ENCODE results near the gene GNG7.
"Not testable (repeated sequence)": the region's sequence is repeated elsewhere in the genome, so short reads cannot be mapped to it uniquely, and the experiment has no call there.

Gene GNG7

DNA sequence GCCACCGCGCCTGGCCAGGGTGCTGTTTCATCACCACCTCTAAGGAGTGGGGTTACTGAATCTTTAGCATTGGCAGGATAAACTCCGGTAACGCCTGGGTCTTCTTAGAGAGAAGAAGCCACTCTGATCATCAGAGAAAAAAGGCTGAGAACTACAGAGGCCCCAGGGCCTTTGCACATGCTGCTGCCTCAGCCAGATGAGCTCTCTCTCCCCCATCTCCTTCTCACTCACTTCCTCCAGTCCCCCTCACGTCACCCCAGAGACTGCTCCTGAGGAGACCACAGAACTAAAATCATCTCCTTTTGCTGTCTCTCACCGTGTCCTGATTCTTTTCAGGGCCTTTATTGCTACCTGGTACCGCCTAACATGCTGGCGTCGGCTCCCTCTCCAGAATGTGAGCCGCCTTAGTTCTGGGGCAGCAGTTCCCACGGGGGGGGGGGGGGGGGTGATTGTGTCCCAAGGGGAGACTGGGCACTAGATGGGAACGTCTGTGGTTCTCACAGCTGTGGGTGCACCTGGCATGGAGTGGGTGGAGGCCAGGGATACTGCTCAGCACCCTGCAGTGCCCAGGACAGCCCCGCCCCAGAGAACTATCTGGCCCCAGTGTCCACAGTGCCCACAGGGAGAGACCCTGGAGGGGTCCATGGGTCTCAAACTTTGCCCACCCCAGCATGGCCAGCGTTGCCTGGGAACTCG is 23.8 kb upstream of the GNG7 start:
- DNase-seq, result no peak

DNA sequence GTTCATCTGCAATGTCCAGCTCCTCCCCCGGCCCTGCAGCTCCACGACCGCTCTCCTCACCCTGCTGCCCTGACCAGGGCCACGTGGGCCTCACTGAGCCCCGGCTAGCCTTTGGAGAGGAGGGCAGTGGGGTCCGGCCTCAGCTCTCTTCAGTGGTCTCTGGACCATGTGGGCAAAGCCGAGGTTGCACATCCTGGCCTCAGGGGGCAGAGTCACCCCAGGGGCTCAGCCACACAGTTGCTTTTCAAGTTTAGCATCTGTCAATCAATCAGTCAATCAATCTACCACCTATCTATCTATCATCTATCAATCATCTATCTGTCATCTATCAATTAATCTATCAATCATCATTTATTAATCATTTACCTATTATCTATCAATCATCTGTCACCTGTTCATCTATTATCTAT is 21.7 kb upstream of the GNG7 start:
- DNase-seq, result no peak

DNA sequence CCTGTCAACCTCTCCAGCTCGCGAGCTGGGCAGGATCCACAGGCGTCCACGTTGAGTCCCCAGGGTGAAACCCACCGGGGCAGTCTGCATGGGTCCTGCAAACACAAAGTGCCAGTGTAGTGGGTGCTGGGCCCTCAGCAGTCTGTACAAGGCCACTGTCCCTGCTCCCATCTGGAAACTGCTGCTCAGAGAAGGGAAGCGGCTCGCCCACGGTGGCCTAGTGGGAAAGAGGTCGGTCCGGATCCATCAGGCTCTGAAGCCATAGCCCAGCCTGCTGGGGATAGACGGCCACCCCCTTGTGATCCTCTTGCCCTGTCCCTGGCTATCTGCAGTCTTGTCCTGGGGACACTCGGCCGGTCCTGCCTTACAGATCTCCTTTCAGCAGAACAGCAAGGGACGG is 21.3 kb upstream of the GNG7 start:
- no peak for DNase-seq

DNA sequence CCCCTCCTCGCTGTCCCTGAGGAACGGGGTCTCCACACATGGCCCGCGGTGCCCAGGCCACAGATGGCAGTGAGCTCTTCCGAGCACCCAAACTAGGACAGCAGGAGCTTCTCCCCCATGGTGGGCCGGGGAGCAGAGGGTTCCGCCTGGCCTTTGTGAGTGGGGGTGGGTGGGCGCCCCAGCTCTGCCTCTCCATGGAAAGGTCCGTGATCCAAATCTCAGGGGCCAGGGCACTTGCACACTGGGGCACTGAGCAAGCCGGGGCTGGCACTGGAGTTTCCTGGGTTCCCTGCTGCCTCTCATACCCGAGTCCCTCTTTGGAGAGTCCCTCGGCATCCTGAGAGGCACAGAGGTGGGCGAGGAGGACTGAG is 20.8 kb upstream of the GNG7 start:
- DNase-seq, result no peak

DNA sequence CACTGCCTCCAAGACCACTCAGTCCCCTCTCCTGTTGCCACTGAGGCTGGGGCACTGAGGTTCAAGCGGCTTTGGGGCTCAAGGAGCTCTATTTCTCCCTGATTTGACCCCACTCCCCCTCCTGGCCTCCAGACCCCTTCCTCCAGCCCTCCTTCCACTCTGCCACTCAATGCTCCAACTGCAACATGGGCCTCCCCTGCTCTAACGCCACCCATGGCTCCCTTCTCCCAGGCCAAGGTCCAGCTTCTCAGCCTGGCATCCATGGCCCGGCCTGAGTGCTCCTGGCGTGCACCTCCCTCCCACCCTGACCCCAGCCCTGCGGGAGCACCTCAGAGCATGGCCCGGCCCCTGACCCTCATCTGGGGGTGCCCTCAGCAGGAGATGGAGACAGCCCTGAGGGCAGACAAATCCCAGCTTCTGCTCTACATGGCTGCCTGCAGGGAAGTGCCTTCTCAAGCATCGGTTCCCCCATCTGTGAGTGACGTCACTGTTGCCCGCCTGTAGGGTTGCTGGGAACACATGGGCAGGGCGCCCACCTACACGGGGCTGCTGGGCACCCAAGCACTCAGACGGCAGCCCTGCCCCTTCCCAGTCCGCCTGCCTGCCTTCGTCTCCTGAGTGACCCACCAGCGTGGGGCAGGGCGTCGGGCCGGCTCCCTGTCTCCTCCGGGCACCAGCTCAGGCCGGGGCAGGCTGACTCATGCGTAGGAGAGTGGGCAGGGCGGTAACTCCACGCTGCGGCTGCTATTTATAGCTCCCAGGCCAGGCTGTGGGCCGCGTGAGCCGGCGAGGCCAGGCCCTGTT is 20.2 kb upstream of the GNG7 start:
- DNase-seq, result no peak

DNA sequence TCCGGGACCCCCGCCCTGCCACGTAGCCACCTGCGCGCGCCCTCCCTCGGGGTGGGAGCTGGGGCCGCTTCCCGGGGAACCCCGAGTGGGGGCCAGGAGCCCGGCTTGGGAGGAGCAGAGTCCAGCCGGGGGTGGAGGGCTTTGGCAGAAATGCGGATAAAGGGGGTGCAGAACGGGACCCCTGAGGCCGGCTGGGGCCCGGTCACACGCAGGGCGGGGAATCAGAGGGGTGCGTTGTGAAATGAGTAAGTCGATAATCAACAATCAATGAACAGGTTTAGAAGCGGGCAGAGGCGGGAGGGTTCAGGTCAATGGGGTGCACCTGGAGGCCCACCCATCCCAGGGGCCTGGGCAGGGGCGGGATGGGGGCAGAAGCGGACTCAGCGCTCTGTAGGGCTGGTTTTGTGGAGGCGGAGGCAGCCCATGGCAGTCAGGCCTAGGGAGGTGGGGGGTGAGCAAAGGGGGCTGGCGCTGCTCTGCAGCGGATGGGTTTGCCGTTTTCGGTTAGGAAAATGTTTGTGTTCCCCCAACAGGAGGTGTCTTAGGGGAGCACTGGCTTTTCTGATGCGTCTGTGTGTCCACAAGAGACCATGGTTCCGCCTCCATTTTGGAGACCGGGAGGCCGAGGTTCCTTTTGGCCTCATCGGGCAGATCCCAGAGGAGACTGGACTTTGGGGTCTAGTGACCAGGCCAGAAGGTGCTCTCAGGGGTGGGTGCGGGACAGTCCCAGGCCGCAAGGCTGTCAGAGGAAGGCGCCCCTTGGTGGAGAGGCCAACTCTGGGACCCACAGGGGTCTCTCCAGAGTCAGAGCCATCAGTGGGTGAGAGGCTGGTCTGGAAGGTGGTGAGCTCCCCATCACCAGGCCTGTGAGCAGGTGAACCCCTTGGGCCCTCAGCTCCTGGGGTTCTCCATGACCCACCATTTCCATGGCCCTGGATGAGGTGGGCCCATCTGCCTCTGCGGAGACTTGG is 19.4 kb upstream of the GNG7 start:
- DNase-seq, result no peak

DNA sequence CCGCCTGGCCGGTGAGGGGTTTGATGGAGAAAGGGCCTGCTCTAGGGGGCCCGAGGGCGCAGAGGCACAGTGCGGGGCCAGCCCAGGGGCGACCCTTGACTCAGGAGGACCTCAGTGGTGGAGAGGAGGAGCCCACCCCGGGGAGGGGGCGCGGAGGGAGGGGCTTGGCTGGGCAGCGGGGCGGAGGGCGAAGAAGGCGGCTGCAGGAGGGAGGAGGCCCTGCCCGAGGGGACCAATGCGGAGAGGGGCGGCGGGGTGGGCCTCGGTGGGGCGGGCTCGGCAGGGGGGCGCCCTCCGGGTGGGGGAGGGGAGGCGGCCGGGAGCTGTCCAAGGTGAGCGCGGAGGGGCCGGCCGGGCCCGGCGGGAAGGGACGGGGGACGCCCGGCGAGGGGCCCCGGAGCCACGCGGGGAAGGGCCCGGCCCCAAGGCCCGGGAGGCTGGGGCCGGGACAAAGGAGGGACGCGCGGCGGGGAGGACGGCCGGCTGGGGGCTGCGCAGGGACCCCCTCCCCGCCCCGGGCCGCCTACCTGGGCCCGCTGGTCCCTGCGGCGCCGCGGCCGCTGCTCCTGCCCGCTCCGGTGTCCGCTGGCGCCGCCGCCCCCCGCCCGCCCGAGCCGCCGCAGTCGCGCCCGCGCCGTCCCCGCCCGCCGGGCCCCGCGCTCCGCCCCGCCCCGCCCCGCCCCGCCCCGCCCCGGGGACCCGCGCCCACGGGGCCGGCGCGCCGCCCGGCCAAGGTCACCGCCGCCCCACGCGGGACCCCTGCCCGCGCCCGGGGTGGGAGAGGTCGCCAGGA is 18.5 kb upstream of the GNG7 start, which contains the start of gene DIRAS1:
Gene DIRAS1 (minus strand): TSS at position 596 of the 793 bp plus-strand sequence. CDS start 3,566 bp downstream, outside the sequence.
- no peak for DNase-seq

DNA sequence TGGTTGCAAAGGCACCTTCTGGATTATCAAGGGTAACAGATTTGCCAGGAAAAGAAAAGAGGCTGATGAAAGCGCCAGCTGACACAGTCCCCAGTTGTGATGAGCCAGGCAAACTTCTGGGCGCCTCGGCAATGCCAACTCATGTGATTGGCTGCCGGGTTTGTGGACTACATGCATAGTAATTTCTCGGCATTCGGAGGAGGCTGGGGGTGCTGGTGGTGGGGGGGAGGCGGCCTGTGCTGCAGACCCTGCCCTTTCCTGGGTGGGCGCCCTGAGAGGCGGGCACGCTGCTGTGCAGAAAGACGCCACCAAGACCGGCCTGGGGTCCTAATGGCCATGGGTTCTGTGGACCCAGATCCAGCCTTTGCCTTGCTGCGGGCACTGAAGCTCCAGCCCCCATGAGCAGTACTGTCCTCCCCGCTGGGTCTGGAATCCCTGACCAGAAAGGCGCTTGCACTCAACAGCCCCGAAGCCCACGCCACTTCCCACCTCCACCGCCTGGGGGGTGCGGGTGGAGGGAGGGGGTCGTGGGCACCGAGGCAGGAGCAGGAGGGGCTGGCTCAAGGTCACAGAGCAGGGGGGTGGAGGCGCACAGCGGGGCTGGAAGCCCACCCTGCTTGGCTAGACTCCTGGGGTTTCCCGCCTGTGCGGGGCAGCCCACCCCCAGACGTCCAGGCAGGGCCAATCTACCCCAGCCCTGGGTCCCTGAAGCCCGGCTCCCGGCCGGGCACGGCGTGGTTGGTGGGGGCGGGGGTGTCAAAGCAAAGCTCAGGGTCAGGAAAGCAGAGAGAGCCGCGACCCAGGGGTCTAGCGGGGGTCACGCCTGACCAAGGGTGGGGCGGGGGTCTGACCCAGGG is 17.7 kb upstream of the GNG7 start:
- DNase-seq, result no peak

DNA sequence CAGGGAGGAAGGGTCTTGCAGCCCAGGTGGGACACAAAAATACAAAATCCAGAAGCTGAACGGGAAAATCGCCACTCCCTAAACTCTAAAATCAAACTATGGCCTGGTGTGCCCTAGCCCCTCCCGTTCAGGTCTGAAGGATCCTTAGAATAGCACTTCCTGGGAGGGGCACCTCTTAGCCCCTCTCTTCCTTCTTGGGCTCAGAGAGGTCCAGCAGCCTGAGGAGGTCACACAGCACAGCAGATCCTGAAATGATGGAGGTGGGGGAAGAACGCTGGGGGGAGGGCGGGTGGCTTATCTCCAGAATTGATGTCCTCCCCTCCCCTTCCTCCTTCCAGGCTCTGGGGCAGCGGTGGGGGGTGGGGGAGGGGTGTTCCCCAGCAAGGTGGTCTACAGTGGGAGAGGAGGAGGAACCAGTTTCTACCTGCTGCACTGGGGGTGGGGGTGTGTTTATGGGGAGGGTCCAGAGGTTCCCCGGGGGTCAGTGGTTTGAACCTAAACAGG is 16.8 kb upstream of the GNG7 start:
- no peak for DNase-seq

DNA sequence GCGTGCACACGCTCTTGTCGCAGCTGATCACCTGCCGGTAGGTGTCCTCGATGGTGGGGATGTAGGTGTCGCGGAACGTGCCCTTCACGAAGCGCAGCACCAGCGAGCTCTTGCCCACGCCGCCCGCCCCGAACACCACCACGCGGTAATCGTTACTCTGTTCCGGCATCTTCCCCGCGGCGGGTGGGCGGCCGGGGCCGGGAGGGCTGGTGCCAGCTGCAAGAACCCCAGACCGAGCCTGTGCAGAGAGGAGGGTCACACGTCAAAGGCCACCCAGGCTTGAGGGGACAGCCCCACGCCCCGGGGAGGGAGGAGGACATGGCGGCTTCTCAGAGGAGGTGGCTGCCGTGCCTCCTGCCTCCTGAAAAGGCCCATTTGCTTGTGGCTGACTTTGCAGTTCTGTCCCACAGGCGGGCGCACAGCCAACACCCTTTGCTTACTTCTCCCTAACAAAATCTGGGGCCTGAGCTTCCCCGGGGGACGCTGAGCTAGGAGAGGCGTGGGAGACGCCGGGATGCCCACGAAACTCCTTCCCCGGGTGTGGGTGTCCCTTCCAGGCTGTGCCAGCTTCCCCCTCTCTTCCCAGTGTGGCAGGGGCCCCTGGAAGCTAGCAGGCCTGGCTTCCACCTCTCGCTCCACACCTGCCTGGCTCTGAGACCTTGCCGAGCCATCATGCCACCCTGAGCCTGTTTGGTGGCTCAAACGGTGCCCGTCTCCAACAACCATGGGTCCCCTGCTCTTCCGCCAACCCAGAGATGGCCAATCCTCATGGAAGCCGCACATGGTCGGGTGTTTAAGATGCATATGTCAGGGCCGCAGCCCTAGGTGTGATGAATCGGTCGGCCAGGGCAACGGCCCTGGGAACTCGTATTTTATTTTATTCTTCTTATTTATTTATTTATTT is 15.4 kb upstream of the GNG7 start:
- DNase-seq, result no peak

DNA sequence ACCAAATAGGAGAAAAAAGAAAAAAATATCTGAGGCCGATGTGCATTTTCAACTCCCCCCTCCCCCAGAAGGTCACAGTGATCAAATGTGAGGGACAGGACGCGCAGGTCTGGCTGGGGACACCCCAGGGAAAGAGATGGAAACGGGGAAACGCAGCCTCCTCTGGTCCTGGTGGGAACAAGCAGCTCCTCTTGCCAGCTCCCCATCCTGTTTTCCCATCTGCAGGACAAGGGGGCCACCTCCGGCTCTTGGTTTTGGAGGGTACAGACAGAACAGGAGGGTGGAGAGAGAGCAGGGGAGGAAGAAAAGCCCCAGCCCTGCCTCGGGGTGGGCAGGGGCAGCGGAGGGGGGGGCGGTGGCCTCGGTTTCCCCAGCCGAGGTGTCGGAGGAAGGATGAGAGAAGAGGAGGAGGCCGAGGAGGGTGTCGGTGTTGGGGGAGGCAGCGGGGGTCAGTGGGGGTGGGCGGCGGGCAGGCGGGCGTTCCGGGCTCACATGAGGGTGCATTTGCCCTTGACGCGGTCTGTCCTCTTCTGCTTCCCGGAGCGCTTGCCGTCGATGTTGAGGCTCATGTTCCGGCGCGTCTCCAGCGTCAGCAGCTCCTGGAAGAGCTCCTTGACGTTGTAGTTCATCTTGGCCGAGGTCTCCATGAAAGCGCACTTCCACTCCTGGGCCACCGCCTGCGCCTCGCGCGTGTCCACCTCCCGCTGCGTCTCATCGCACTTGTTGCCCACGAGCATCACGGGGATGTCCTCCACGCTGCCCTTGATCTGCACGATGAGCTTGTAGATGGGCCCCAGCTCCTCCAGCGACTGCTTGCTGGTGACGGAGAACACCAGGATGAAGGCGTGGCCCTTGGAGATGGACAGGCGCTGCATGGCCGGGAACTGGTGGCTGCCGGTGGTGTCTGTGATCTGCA is 14.5 kb upstream of the GNG7 start:
- no peak for DNase-seq

DNA sequence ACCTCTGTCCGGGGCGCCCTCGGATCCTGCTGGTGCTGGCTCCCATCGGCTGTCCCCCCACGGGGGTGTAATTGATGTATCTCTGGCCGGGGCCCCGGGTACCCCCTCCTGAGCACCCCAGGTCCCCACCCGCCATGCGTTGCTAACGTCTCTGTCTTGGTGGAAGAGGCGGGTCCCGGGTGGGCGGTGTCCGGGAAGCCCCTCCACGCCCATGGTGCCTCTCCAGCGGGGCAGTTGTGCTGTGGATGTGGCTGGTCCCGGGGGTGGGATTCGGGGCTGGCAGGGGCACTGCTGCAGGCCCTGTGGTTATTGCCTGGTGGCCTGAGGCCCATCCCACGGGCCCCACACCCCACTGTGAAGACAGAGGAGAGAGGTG is 13.8 kb upstream of the GNG7 start:
- no peak for DNase-seq

DNA sequence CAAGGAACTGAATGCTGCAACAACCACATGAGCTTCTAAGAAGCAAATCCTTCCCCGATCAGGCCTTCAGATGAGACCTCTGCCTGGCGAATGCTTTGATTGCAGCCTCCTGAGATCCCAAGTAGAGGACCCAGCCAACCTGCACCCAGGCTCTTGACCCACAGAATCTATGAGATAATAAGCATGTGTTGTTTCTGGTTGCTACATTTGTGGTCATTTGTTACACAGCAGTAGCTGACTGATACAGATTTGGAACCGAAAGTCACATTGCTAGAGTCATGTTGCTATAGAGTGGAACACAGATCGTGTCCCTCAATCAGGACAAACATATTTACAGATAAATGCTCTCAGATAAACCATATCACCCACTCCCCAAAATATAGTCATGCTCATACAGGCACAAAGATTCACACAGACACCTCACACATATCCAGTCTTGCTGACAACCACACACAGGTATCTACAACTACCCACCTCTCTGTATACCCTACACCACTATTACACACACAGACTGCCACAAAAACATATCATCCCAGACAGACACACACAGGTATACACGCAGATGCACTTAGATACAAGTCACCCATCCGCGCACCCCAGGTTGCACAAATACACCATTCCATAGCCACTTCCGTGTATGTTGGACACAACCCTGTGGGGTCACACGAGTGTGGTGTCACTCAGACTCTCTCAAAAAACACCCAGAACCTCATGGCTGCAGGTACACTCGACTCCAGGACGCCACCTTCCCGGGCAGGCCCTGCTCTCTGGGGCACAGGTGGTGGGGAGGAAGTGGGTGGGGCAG is 13.2 kb upstream of the GNG7 start:
- DNase-seq, result no peak

DNA sequence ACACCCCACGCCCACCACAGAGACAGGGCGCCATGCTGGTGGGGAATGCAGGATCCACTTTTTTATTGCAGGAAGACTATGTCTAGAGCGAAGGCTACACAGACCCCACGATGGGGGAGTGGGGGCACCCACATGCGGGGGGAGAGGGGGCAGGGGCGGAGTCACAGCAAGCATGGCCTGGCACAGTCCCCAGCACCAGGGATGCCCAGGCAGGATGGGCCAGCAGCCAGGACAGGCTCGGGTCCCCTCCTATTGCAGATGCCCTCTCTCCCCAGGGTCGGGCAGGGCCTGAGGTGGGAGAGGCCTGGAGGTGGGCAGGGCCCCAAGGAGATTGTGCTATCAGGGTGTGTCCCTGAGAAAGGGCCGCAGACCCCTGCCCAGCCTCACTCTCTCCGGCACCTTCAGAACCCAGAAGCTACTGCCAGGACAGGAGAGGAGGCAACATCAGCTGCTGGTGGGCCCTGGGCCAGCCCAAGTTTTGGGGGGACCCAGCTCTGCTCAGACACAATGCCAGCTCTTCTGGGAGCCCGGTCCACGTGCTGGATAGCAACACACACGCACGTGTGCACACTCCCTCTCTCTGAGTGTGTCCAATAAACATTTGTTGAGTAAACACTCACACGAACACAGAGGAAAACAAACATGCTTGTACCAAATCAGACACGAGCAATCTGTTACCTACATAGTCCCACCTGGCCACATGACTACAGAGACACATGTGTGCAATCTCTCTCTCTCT is 12.2 kb upstream of the GNG7 start:
- DNase-seq, result no peak

DNA sequence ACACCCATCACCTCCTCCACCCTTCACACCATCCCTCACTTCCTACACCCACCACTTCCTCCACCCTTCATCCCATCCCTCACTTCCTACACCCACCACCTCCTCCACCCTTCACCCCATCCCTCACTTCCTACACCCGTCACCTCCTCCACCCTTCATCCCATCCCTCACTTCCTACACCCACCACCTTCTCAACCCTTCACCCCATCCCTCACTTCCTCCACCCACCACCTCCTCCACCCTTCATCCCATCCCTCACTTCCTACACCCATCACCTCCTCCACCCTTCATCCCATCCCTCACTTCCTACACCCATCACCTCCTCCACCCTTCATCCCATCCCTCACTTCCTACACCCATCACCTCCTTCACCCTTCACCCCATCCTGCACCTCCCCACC is 11.6 kb upstream of the GNG7 start:
- DNase-seq, result not testable (repeated sequence)

DNA sequence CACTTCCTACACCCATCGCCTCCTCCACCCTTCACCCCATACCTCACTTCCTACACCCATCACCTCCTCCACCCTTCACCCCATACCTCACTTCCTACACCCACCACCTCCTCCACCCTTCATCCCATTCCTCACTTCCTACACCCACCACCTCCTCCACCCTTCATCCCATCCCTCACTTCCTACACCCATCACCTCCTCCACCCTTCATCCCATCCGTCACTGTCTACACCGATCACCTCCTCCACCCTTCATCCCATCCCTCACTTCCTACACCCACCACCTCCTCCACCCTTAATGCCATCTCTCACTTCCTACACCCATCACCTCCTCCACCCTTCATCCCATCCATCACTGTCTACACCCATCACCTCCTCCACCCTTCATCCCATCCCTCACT is 10.7 kb upstream of the GNG7 start:
- DNase-seq, result not testable (repeated sequence)

DNA sequence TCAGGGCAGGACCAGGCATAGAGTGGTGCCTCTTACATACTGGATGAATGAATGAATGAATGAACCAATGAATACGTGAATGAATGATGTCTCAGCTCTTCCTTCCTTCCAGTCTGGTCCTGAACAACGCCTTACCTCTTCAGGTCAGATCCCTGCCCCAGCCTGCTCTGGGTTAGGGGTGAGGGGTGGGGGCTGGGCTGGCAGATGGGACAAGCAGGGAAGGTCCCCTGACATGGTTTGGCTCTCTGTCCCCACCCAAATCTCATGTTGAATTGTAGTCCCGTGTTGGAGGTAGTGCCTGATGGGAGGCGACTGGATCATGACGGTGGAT is 9.3 kb upstream of the GNG7 start:
- no peak for DNase-seq

All from DMS79 (cell line).